HS-5 (cell line): ENCODE results near the gene EHBP1.
"Not testable (repeated sequence)": the region's sequence is repeated elsewhere in the genome, so short reads cannot be mapped to it uniquely, and the experiment has no call there.

Source experiments
- DNase-seq: peaks from one replicate; pipeline ENCODE4 v3.0.0-alpha.2; 2012; ENCODE audit warnings: low read depth

EHBP1 gene

GRCh38 chr2:63074399-63074798, 368.9 kb downstream of the EHBP1 start:
- not testable (repeated sequence) for DNase-seq

GRCh38 chr2:63078852-63079606, 373.5 kb downstream of the EHBP1 start:
- DNase-seq, result no peak

- no peak for DNase-seq
These were observed 375.9 kb downstream of the EHBP1 start for GRCh38 chr2:63081404-63081803.

- DNase-seq, result no peak
These were observed 381.2 kb downstream of the EHBP1 start for GRCh38 chr2:63086687-63087086.

GRCh38 chr2:63092401-63092800, 386.9 kb downstream of the EHBP1 start:
- no peak for DNase-seq

GRCh38 chr2:63092857-63093256, 387.3 kb downstream of the EHBP1 start:
- no peak for DNase-seq

GRCh38 chr2:63093502-63093901, 388.0 kb downstream of the EHBP1 start:
- no peak for DNase-seq
